SK-N-SH (cell line): Measurements from ENCODE around the gene MAP3K2. TPM values are rescaled to one million over a fixed set of nuclear protein-coding genes. Genes with fewer than 3 reads are reported as not detected.

ENCODE experiments used
- CTCF ChIA-PET: fragments of 300-600, 350-600 bp; formaldehyde crosslinking; extraction: SDS; loops from one replicate; lab custom pipeline; 2021; lab: Yijun Ruan, JAX
- POLR2A ChIA-PET: fragments of 350-600 bp; sonication (Branson Sonifier 250); formaldehyde crosslinking; extraction: SDS; loops from one replicate; lab custom pipeline; 2020; ENCODE audit warnings: antibody characterized with exemption, inconsistent platforms; lab: Yijun Ruan, JAX
- DNase-seq: peaks from one replicate; pipeline ENCODE4 v3.0.0; 2012
- H2AFZ ChIP-seq: fragments of 200-600 bp; sonication (generic); 2 replicates; pipeline ENCODE4 v1.8.1; 2016; ENCODE audit warnings: antibody characterized with exemption, mild to moderate bottlenecking, low read depth
- H3F3A ChIP-seq: fragments of 200-600 bp; sonication (generic); replicated peaks from 2 replicates; pipeline ENCODE3; 2016; ENCODE audit warnings: antibody characterized with exemption, mild to moderate bottlenecking; ENCODE audit not compliant: insufficient read depth
- H3K27ac ChIP-seq, 2 experiments: fragments of 200-500 bp in 1 of 2; fragments of 200-600 bp in 1 of 2; sonication (Bioruptor generic) in 1 of 2; sonication (generic), shearing (Covaris generic) in 1 of 2; 2 replicates each; pipeline versions ENCODE4 v1.5.1 to v1.6.1; 2014 to 2016; ENCODE audit warnings: low read depth in 2 of 2, inconsistent platforms in 1 of 2, low read length in 1 of 2, mild to moderate bottlenecking in 1 of 2, mixed read lengths in 1 of 2
- H3K27me3 ChIP-seq: fragments of 200-600 bp; sonication (generic), shearing (Covaris generic); 2 replicates; pipeline ENCODE4 v1.6.1; 2016; ENCODE audit warnings: mixed run types; ENCODE audit not compliant: insufficient read depth
- H3K36me3 ChIP-seq, 2 experiments: fragments of 200-500 bp in 1 of 2; fragments of 200-600 bp in 1 of 2; sonication (Bioruptor generic) in 1 of 2; sonication (generic) in 1 of 2; replicated peaks in 1 of 2; 2 replicates each; pipeline versions ENCODE3 to v1.5.1; 2014 to 2016; ENCODE audit warnings: low read length in 1 of 2, mild to moderate bottlenecking in 1 of 2; ENCODE audit not compliant: insufficient read depth in 2 of 2, control insufficient read depth in 1 of 2
- H3K4me1 ChIP-seq, 2 experiments: fragments of 200-500 bp in 1 of 2; fragments of 200-600 bp in 1 of 2; sonication (Bioruptor generic) in 1 of 2; sonication (generic), shearing (Covaris generic) in 1 of 2; 2 replicates each; pipeline versions ENCODE4 v1.5.1 to v1.6.1; 2014 to 2016; ENCODE audit warnings: low read depth in 1 of 2, low read length in 1 of 2, mixed run types in 1 of 2; ENCODE audit not compliant: insufficient read depth in 2 of 2, control insufficient read depth in 1 of 2
- H3K4me2 ChIP-seq: fragments of 200-600 bp; sonication (generic), shearing (Covaris generic); 2 replicates; pipeline ENCODE4 v1.6.1; 2017; ENCODE audit warnings: mixed run types
- H3K4me3 ChIP-seq, 2 experiments: fragments of 200-500 bp in 1 of 2; fragments of 200-600 bp in 1 of 2; sonication (Bioruptor generic) in 1 of 2; sonication (generic), shearing (Covaris generic) in 1 of 2; 2 replicates each; pipeline versions ENCODE4 v1.5.1 to v1.8.1; 2014 to 2016; ENCODE audit warnings: low read depth in 2 of 2, inconsistent platforms in 1 of 2, low read length in 1 of 2, mild to moderate bottlenecking in 1 of 2, mixed read lengths in 1 of 2, moderate library complexity in 1 of 2
- H3K79me2 ChIP-seq: fragments of 200-600 bp; sonication (generic); 2 replicates; pipeline ENCODE4 v1.8.1; 2017; ENCODE audit warnings: mild to moderate bottlenecking; ENCODE audit not compliant: insufficient read depth
- H3K9ac ChIP-seq: fragments of 200-600 bp; sonication (generic); 2 replicates; pipeline ENCODE4 v1.6.1; 2017; ENCODE audit warnings: mixed run types
- H3K9me2 ChIP-seq: fragments of 200-600 bp; sonication (generic); 2 replicates; pipeline ENCODE4 v1.6.1; 2017; ENCODE audit warnings: mixed run types
- H3K9me3 ChIP-seq: fragments of 200-600 bp; sonication (generic); 2 replicates; pipeline ENCODE4 v1.6.1; 2017; ENCODE audit warnings: mixed run types, mild to moderate bottlenecking, moderate library complexity
- H4K20me1 ChIP-seq: fragments of 200-600 bp; sonication (generic); 2 replicates; pipeline ENCODE4 v1.6.1; 2017; ENCODE audit warnings: mild to moderate bottlenecking, mixed run types; ENCODE audit not compliant: insufficient read depth
- CHD2 ChIP-seq: fragments of 150-350 bp; IDR thresholded peaks from 2 replicates; pipeline ENCODE4 v1.6.1; 2018; ENCODE audit warnings: low read length; ENCODE audit not compliant: partially characterized antibody
- ELF1 ChIP-seq: IDR thresholded peaks from 2 replicates; pipeline ENCODE4 v1.4.0; 2012
- EP300 ChIP-seq, 2 experiments: IDR thresholded peaks; 2 replicates each; pipeline versions ENCODE4 v1.4.0 to v1.6.1; 2012; ENCODE audit warnings: borderline replicate concordance in 1 of 2, low read depth in 1 of 2, low read length in 1 of 2
- FOSL2 ChIP-seq: IDR thresholded peaks from 2 replicates; pipeline ENCODE4 v1.4.0; 2012; ENCODE audit warnings: low read depth, mild to moderate bottlenecking, moderate library complexity, borderline replicate concordance
- FOXJ3 ChIP-seq: sonication (generic); formaldehyde crosslinking; IDR thresholded peaks from 2 replicates; pipeline ENCODE4 v1.5.1; 2020; ENCODE audit warnings: mild to moderate bottlenecking, missing genetic modification reagents
- MEF2A ChIP-seq: IDR thresholded peaks from 2 replicates; pipeline ENCODE4 v1.4.0; 2012; ENCODE audit warnings: low read depth, borderline replicate concordance
- NRF1 ChIP-seq: IDR thresholded peaks from 2 replicates; pipeline ENCODE4 v1.6.1; 2012; ENCODE audit warnings: low read depth, mild to moderate bottlenecking, low read length
- RCOR1 ChIP-seq: fragments of 150-350 bp; IDR thresholded peaks from 2 replicates; pipeline ENCODE4 v1.6.1; 2017; ENCODE audit warnings: antibody characterized with exemption, low read length
- RXRA ChIP-seq: IDR thresholded peaks from 2 replicates; pipeline ENCODE4 v1.4.0; 2012; ENCODE audit warnings: low read depth, mild to moderate bottlenecking, borderline replicate concordance
- TAF1 ChIP-seq: IDR thresholded peaks from 2 replicates; pipeline ENCODE4 v1.6.1; 2012; ENCODE audit warnings: low read depth, mild to moderate bottlenecking, low read length, moderate library complexity, borderline replicate concordance
- USF2 ChIP-seq: fragments of 150-350 bp; IDR thresholded peaks from 2 replicates; pipeline ENCODE4 v1.6.1; 2017; ENCODE audit warnings: antibody characterized with exemption, low read length, low read depth, borderline replicate concordance
- YY1 ChIP-seq: IDR thresholded peaks from 2 replicates; pipeline ENCODE4 v1.4.0; 2012; ENCODE audit warnings: low read depth, mild to moderate bottlenecking
- WGBS: methylation state at CpG from one replicate; pipeline ENCODE4 v1.1.6; 2017; ENCODE audit warnings: low lambda C conversion rate; 5-methylcytosine and 5-hydroxymethylcytosine counted together
- polyA plus RNA-seq, 3 experiments: library from polyadenylated mRNA; depleted of rRNA; stranded (reverse); fragments of >200 nt; gene quantifications; 2 replicates each; pipeline ENCODE4 v1.2.3, GENCODE V29; 2012
- TF ChIP-seq, protein P1 (sequence below): IDR thresholded peaks from 2 replicates; pipeline ENCODE4 v1.6.1; 2012; ENCODE audit warnings: mild to moderate bottlenecking, low read depth, low read length, moderate library complexity

Gene MAP3K2
- polyA plus RNA-seq, 1 of the 3 experiments (the other 2 are of a cell fraction), result 2.7 TPM

DNA sequence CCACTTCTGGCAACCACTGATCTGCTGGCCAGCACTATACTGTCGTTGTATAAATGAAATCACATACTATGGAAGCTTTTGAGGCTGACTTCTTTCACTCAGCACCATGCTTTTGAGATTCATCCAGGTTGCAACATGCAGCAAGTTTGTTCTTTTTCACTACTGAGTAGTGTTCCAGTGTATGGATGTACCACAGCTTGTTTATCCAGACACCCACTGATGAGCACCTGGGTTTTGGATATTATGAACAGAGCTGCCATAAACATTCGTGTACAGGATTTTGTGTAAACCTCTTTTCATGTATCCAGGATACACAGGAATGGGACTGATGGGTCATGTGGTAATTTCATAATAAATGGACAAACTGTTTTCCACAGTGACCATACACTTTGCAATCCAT lies 104.5 kb downstream of the MAP3K2 start:
- WGBS, result 100% methylated on average over 2 of the region's 2 CpGs
- POLR2A ChIA-PET, result no interaction called here
- H3F3A ChIP-seq, result no peaks in the 10 kb centered on the region

DNA sequence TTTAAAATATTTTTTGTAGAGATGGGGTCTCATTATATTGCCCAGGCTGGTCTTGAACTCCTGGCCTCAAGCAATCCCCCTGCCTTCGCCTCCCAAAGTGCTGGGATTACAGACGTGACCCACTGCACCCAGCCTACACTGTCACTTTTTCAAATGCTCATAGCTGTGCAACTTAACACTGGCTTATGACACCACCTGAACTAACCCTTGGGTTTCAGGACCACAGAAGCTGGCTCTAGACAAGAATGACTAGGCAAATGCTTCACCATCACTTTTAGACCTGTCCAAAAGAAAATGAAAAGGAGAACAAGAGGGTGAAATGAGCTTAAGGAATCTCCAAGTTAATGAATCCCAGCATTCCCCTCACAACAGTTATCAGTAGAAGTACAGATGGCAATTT lies 107.1 kb downstream of the MAP3K2 start:
- no peaks in the 10 kb centered on the region for H3K9me3 ChIP-seq
- peaks cover 46% of the 10 kb centered on the region for H3K79me2 ChIP-seq
- H3K27ac ChIP-seq, result no peak overlapping the region
- 100% methylated on average over 2 of the region's 2 CpGs for WGBS
- POLR2A ChIA-PET, result interaction anchor here (1.0 kb wide), 1 partner anchor 13 kb away, joined by 6 read pairs; the partner anchor contains the start of gene ERCC3
- no peak overlapping the region for H2AFZ ChIP-seq
- peaks cover 61 to 78% of the 10 kb centered on the region in 2 experiments for H3K36me3 ChIP-seq
- H3K4me1 ChIP-seq, result no peaks in the 10 kb centered on the region
- no peak overlapping the region for H3K4me2 ChIP-seq
- H3K4me3 ChIP-seq, result no peak overlapping the region
- no peaks in the 10 kb centered on the region for H3K9me2 ChIP-seq
- no peak overlapping the region for H3K9ac ChIP-seq
- no peak for TF ChIP-seq USF2
- no peak for TF ChIP-seq CHD2
- TF ChIP-seq, all 33 proteins: peak for 0
- Histone ChIP-seq H3K27me3 (no peaks in the 10 kb centered on the region), H4K20me1 (0 out of 2 replicates have a peak, but pooled peaks cover 8% of the 10 kb centered on the region), H3F3A (no peaks in the 10 kb centered on the region)
- DNase-seq, result no peak
- CTCF ChIA-PET, result interaction anchor here (1.0 to 1.4 kb wide), 2 partner anchors 9 to 10 kb away, joined by 3 read pairs; no protein-coding TSS in a partner anchor

More for the DNA sequence above, 104.5 kb downstream of the MAP3K2 start:
- TF ChIP-seq MEF2A (no peak), FOXJ3 (no peak), EP300 (IDR thresholded peaks at IDR 0.05; ENCODE audit: borderline replicate concordance in 1 of 2, low read depth in 1 of 2, low read length in 1 of 2) (no peak), RCOR1 (no peak), NRF1 (no peak), RXRA (no peak), FOSL2 (no peak), TAF1 (no peak), CHD2 (no peak), YY1 (no peak), ELF1 (no peak)
- TF ChIP-seq, protein P1, sequence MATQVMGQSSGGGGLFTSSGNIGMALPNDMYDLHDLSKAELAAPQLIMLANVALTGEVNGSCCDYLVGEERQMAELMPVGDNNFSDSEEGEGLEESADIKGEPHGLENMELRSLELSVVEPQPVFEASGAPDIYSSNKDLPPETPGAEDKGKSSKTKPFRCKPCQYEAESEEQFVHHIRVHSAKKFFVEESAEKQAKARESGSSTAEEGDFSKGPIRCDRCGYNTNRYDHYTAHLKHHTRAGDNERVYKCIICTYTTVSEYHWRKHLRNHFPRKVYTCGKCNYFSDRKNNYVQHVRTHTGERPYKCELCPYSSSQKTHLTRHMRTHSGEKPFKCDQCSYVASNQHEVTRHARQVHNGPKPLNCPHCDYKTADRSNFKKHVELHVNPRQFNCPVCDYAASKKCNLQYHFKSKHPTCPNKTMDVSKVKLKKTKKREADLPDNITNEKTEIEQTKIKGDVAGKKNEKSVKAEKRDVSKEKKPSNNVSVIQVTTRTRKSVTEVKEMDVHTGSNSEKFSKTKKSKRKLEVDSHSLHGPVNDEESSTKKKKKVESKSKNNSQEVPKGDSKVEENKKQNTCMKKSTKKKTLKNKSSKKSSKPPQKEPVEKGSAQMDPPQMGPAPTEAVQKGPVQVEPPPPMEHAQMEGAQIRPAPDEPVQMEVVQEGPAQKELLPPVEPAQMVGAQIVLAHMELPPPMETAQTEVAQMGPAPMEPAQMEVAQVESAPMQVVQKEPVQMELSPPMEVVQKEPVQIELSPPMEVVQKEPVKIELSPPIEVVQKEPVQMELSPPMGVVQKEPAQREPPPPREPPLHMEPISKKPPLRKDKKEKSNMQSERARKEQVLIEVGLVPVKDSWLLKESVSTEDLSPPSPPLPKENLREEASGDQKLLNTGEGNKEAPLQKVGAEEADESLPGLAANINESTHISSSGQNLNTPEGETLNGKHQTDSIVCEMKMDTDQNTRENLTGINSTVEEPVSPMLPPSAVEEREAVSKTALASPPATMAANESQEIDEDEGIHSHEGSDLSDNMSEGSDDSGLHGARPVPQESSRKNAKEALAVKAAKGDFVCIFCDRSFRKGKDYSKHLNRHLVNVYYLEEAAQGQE, result no peak
- H3K36me3 ChIP-seq, result peaks cover 76 to 83% of the 10 kb centered on the region in 2 experiments
- no peaks in the 10 kb centered on the region for H3K27me3 ChIP-seq
- H3K27ac ChIP-seq, result no peak overlapping the region
- DNase-seq, result no peak
- H2AFZ ChIP-seq, result no peak overlapping the region
- no peaks in the 10 kb centered on the region for H3K4me1 ChIP-seq
- H3K9me2 ChIP-seq, result no peaks in the 10 kb centered on the region
- H3K9ac ChIP-seq, result no peak overlapping the region
- no peak overlapping the region; a peak in 1 of 4 replicates for H3K4me3 ChIP-seq
- H3K4me2 ChIP-seq, result no peak overlapping the region
- CTCF ChIA-PET, result no interaction called here
- 0 out of 2 replicates have a peak, but pooled peaks cover 8% of the 10 kb centered on the region for H4K20me1 ChIP-seq
- no peaks in the 10 kb centered on the region for H3K9me3 ChIP-seq
- peaks cover 46% of the 10 kb centered on the region for H3K79me2 ChIP-seq
